GM21825 (cell line): Measurements from ENCODE around the gene PTGIR.

ENCODE experiments used
- ATAC-seq: cut with Tn5 transposase; IDR thresholded peaks from one replicate; pipeline ENCODE4 v1.9.1; 2021; ENCODE audit warnings: mild to moderate bottlenecking, moderate library complexity; ENCODE audit not compliant: unreplicated experiment

PTGIR gene

DNA sequence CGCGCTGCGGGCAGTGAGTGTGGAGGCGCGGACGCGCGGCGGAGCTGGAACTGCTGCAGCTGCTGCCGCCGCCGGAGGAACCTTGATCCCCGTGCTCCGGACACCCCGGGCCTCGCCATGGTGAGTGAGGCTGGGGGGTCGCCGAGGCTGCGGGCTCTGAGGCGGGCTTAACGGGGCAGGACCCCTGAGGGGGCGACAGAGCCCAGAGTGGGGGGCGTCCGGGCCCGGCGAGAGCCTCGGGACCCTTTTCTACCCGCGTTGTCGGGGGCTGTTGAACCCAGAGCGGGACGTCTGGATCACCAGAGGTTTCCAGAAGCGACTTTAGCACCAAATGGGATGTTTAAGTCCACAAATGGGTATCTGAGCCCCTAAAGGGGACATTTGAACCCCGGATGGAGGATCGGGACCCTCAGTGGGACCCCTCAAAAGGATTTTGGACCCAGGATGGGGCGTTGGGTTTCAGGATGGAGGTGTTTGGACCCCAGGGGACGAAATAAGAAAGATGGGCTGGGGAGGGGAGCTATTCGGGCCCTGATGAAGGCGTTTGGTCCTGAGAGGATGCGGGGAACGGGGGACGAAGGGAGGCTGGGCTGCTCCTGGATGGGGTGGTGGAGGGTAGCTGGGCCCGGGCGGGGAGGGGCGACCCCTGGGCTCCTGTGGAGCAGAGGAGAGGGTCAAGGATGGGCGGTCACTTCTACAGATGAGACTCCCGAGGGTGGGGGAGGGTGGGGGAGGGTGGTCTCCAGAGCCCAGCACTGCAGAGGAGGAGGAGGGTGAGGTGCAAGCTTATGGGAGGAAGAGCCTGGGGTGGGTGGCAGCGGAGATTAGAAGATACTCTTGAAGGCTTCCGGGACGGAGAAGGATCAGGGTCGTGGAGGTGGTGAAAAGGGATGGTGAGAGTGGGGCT is 23.3 kb downstream of the PTGIR start, which contains the start of gene CALM3:
Gene CALM3, plus strand, starts transcription at position 13 of the 907 bp plus-strand sequence. Its CDS starts 105 bp downstream, at position 118.
- ATAC-seq: no peak

DNA sequence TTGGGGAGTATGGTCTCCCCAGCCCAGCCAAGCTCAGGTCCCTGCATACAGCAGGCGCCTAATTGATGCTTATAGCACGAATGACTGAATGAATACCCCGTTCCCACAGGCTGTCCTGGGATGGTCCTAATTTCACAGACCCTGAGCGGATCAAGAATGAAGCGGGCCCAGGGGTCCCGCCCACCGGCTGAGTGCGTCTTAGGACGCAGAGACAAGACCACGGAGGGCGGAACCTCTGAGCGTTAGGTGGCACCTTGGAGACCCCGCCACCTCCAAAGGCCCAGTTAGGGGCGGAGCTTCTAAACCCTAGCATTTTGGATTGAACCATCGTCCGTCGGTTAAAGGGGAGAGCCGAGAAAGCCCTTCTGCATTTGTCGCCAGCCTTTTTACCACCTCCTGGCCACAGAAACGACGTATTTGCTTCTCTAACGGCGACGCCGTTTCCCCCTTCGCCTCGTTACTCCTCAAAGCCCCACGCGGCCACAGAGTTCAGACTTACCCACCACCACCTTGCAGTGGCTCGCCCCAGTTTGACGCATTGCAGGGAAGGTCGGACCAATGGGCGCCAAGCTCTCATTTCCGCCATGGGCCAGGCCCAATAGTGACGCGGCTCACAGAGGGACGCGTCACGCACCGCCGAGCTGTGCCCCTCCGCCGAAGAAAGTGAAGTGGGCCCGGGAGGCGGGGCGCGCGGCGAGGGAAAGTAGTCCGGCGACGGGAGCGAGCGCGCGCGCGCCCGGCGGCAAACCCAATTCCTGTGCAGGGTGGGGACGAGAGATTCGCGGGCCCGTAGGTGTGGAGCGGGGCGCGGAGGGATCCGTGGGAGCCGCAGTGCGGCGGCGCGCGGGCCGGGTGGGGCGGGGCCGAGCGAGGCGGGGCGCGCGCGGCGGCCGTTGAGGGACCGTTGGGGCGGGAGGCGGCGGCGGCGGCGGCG is 24.2 kb downstream of the PTGIR start:
- peak; percentile 70 for ATAC-seq

DNA sequence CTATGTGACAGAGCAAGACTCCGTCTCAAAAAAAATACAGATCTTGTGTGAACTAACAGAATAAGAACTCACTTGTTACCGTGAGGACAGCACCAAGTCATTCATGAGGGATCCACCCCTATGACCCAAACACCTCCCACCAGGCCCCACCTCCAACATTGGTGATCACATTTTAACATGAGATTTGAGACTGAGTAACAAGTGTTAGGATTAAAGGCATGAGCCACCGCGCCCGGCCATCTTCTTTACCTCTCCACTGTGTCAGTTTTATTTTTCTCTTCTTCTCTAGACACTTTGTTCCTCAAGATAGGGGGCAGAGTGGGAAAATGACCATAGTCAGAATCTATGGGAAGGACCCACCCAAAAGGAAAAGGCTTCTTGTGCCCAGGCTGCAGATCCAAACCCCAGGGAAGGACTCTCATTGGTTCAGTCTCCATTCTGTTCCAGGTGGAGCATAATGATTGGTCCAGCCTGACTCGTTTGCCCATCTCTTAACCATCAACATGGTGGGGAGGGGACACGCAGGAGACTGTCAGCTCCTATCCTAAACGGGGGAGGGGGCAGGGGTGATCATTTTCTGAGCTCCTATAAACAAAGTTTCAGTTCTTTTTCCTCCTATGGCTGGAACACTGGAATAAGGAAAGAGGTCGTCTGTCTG is 25.0 kb downstream of the PTGIR start:
- no peak for ATAC-seq

DNA sequence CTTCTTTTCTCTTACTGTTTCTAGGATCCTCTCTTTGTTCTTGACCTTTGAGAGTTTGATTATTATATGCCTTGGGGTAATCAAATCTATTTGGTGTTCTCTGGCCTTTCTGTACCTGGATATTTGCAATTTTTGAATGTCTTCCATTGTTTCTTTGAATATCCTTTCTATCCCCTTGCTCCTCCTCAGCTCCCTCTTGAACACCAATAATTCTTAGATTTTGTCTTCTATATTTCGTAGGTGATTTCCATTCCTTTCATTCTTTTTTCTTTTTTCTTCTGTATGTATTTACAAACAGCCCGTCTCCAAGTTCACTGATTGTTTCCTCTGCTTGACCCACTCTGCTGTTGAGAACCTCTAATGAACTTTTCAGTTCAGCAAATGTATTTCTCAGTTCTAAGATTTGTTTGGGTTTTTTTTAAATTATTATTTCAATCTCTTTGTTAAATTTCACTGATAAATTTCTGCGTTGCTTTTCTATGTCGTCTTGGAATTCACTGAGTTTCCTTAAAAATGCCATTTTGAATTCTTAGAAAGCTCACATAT is 26.4 kb downstream of the PTGIR start:
- no peak for ATAC-seq

DNA sequence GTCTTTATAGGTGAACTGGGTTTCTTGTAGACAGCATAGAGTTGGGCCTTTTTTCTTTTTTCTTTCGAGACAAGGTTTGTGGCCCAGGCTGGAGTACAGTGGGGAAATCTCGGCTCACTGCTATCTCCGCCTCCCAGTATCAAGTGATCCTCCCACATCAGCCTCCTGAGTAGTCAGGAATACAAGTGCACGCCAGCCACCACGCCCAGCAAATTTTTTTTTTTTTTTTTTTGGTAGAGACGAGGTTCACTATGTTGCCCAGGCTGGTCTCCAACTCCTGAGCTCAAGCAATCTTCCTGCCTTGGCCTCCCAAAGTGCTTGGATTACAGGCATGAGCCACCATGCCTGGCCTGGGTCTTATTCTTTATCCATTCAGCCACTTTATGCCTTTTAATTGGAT is 28.9 kb downstream of the PTGIR start:
- ATAC-seq: no peak

DNA sequence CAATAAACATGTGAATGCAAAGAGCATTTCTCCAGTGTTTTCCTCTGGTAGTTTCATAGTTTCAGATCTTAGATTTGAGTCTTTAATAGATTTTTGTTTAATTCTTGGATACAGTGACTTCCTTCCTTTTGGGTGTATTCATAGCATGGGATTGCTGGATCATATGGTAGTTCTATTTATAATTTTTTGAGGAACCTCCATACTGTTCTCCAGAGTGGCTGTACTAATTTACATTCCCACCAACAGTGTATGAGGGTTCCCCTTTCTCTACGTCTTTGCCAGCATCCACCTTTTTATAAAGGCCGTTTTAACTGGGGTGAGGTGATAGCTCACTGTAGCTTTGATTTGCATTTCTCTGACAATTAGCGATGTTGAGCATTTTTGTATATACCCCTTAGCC is 33.0 kb downstream of the PTGIR start:
- no peak for ATAC-seq

DNA sequence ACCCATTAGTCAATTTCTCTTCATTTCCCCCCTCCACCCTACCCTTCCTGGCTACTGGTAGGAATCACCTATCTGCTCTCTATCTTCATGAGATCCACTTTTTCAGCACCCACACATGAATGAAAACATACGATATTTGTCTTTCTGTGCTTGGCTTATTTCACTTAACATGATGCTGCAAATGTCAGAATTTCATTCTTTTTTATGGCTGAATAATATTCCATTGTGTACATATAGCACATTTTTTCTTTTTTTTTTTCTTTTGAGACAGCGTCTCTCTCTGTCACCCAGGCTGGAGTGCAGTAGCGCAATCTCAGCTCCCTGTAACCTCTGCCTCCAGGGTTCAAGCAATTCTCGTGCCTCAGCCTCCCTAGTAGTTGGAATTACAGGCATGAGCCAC is 33.6 kb downstream of the PTGIR start:
- no peak for ATAC-seq

DNA sequence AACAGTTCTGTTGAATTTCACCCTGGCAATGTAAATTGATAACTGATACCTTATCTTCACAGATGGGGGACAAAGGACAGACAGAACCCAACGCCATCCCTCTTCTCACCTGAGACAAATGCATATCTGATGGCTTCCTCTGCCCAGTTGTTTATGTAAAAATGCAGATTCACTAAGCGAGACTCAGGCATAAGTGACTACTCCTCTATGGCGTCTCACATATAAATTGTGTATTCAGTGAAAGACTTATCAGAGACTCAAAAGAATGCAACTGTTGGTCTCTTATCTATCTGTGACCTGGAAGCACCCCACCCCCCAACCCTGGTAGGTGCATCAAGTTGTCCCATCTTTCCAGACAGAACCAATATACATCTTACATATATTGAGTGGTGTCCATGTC is 37.0 kb downstream of the PTGIR start:
- ATAC-seq: no peak

DNA sequence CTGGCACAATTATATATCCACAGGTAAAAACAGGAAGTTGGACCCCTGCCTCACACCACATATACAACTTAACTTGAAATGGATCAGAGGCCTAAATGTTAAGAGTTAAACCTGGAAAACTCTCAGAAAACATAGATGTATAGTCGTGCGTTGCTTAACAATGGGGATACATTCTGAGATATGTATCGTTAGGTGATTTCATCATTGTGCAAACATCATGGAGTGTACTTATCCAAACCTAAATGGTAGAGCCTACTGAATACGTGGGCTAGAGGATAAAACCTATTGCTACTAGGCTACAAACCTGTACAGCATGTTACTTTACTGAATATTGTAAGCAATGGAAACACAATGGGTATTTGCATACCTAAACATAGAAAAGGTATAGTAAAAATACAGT is 38.6 kb downstream of the PTGIR start:
- ATAC-seq: no peak

DNA sequence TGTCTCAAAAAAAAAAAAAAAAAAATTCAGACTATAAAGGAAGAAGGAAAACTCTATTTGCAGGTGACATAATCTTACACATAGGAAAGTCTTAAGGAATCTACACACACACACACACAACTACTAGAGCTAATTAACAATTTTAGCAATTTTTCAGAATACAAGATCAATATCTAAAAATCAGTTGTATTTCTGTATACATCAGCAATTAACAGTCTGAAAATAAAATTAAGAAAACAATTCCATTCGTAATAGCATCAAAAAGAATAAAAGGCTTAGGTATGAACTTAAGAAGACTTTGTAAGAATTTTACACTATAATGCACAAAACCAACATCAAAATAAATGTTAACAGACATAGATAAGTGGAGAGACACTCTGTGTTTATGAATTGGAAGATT is 39.4 kb downstream of the PTGIR start:
- no peak for ATAC-seq

DNA sequence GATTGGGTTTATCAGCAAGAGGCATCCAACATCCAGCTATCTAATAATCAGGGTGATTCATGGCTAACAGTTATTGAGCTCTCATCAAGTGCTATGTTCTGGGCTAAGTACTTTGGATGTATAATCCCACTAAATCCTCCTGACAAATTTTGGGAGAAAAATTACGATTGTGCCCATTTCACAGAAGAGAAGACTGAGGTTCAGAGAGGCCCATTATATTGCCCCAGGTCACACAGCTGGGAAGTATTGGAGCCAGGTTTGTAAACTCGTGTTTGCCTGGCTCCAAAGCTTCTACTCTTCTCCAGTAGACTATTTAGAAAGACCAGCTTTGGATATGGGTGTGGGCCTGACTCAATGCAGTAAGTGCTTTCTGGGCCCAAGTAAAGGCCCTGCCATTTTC is 44.6 kb downstream of the PTGIR start:
- no peak for ATAC-seq

DNA sequence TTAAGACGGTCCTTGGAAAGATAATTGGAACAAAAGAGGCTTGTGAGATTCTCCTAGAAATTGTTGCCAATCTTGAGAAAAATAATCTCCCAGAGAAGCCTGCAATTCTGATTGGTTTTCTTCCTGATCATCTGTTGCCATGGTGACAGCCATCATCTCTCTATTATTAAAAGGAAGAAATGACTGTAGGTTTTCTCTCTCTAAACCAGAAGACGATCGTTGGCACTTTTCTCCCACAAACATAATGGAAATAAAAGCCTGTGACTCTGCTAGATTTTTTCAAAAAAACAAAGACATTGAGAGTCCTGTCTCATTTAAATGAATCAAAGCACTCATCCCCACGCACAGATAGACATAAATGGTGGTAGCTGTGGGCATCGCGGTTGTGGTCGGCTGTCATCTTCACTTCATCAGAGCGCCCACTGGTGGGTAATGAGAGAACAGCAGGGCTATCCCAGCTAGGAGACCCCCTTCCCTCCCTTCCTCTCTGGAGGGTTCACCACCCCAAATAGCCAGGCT is 45.5 kb downstream of the PTGIR start:
- no peak for ATAC-seq

DNA sequence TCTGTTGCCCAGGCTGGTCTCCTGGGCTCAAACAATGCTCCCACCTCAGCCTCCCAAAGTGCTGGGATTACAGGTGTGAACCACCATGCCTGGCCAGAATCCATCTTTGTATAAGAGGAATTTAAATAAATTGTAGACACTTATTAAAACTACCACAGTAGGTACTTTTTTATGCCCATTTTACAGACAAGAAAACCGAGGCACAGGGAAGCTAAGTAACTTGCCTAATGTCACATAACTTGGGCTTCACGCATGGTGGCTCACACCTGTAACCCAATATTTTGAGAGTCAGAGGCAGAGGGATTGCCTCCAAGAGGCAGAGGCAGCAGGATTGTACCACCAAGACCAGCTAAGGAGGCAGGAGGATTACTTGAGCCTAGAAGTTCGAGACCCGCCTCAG is 46.4 kb downstream of the PTGIR start:
- no peak for ATAC-seq

DNA sequence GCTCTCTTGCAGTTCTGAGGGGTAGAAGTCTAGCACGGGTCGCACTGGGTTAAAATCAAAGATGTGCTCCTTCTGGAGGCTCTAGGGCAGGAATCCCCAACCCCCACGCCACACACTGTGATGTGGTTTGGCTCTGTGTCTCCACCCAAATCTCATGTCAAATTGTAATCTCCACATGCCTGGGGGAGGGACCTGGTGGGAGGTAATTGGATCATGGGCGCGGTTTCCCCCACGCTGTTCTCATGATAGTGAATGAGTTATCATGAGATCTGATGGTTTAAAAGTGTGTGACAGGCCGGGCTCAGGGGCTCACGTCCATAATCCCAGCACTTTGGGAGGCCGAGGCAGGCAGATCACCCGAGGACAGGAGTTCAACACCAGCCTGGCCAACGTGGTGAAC is 50.4 kb downstream of the PTGIR start:
- ATAC-seq: no peak

DNA sequence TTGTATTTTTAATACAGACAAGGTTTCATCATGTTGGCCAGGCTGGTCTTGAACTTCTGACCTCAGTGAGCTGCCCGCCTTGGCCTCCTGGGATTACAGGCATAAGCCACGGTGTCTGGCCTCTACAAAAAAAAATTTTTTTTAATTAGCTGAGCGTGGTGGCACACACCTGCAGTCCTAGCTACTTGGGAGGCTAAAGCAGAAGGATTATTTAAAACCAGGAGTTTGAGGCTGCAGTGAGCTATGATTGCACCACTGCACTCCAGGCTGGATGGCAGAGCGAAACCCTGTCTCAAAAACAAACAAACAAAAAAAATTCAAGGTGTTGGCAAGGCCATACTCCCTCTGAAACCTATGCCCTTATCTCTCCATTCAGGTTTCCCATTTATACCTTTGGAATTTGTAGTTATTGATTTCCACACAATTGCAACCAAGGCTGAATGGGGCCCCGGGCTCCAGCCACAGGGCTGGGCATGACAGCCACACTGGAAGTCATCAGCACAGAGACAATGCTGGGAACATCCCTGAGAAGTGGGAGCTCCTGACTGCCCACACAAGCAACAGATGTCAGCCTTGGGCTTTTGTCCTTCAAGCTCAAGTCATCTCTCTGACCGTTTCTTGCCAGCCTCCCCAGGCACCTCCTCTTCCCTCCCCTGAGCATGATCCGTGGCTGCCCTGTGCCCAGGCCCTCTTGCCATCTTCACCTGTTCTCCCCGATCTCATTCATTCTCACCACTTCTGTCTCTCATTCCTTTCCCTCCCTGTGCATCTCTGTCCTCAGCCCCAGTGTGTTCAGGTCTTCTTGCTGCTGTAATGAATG is 51.0 kb downstream of the PTGIR start:
- no peak for ATAC-seq

DNA sequence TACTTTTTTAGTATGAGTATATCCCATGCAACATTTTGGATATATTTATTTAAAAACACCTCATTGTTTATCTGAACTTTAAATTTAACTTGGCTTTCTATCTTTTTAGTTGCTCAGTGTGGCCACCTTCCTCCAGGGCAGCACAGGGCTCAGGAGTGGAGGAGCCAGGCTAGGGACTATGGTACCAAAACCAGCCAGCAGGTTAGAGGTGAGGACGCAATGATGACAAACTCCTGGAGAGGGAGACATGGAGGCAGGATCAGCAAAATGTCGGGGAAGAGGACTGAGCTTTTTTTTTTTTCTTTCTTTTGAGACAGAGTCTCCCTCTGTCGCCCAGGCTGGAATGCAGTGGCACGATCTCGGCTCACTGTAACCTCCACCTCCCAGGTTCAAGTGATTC is 53.4 kb downstream of the PTGIR start:
- ATAC-seq: no peak
